HG03342 (cell line): ENCODE data around the gene ADPRM.
"Not testable (repeated sequence)": the region's sequence is repeated elsewhere in the genome, so short reads cannot be mapped to it uniquely, and the experiment has no call there.

Source experiments
- ATAC-seq: cut with Tn5 transposase; IDR thresholded peaks from one replicate; pipeline ENCODE4 v1.9.1; 2021; ENCODE audit warnings: mild to moderate bottlenecking, moderate library complexity; ENCODE audit not compliant: unreplicated experiment

Gene ADPRM

GRCh38 chr17:10698096-10698818 is 863 bp downstream of the ADPRM start:
- ATAC-seq: no peak

- no peak for ATAC-seq
Measured at GRCh38 chr17:10699856-10700255, 2.5 kb downstream of the ADPRM start.

- ATAC-seq: no peak
Measured at GRCh38 chr17:10702574-10702973, 5.2 kb downstream of the ADPRM start.

GRCh38 chr17:10705727-10706126 is 8.3 kb downstream of the ADPRM start:
- no peak for ATAC-seq

GRCh38 chr17:10713318-10713717 is 15.9 kb downstream of the ADPRM start:
- no peak for ATAC-seq

- ATAC-seq: no peak
Measured at GRCh38 chr17:10716218-10716617, 18.8 kb downstream of the ADPRM start.

GRCh38 chr17:10718547-10718946 is 21.2 kb downstream of the ADPRM start:
- no peak for ATAC-seq

GRCh38 chr17:10724546-10725195 is 27.3 kb downstream of the ADPRM start:
- no peak for ATAC-seq

GRCh38 chr17:10725262-10725661 is 27.9 kb downstream of the ADPRM start:
- ATAC-seq: no peak

- ATAC-seq: no peak
Measured at GRCh38 chr17:10726196-10726595, 28.8 kb downstream of the ADPRM start.

- no peak for ATAC-seq
Measured at GRCh38 chr17:10727192-10727591, 29.8 kb downstream of the ADPRM start.

GRCh38 chr17:10728331-10728892 is 31.0 kb downstream of the ADPRM start:
- ATAC-seq: no peak

GRCh38 chr17:10729334-10730193 is 32.2 kb downstream of the ADPRM start, which contains the start of gene TMEM220:
Gene TMEM220 (minus strand): TSS chr17:10730023. CDS start chr17:10729851, 172 bp downstream.
- peak; percentile 71 for ATAC-seq

GRCh38 chr17:10730247-10730646 is 32.9 kb downstream of the ADPRM start:
- not testable (repeated sequence) for ATAC-seq

- ATAC-seq: no peak
Measured at GRCh38 chr17:10731408-10731879, 34.0 kb downstream of the ADPRM start.

GRCh38 chr17:10732121-10732520 is 34.7 kb downstream of the ADPRM start:
- ATAC-seq: not testable (repeated sequence)

- ATAC-seq: no peak
Measured at GRCh38 chr17:10733666-10734065, 36.3 kb downstream of the ADPRM start.

- ATAC-seq: no peak
Measured at GRCh38 chr17:10735251-10735650, 37.9 kb downstream of the ADPRM start.

- no peak for ATAC-seq
Measured at GRCh38 chr17:10735821-10736220, 38.4 kb downstream of the ADPRM start.

- ATAC-seq: no peak
Measured at GRCh38 chr17:10737168-10737622, 39.8 kb downstream of the ADPRM start.

- ATAC-seq: no peak
Measured at GRCh38 chr17:10737736-10738135, 40.3 kb downstream of the ADPRM start.
